GM12878 (cell line): ENCODE data around the gene ECM2.

ENCODE experiments used
- EGR1 ChIP-seq, 2 experiments: IDR thresholded peaks; 1 replicate in 1 of 2; 2 replicates in 1 of 2; pipeline ENCODE4 v1.6.1; 2011 to 2012; ENCODE audit warnings: low read depth in 2 of 2, low read length in 2 of 2, borderline replicate concordance in 1 of 2, mild to moderate bottlenecking in 1 of 2, moderate library complexity in 1 of 2
- EP300 ChIP-seq, 2 experiments: fragments of 150-350 bp in 1 of 2; IDR thresholded peaks; 2 replicates each; pipeline ENCODE4 v1.6.1; 2011 to 2012; ENCODE audit warnings: low read depth in 2 of 2, low read length in 2 of 2, borderline replicate concordance in 1 of 2, improper control_type of control experiment in 1 of 2, inconsistent platforms in 1 of 2; ENCODE audit not compliant: control insufficient read depth in 1 of 2
- EZH2 ChIP-seq: IDR thresholded peaks from 2 replicates; pipeline ENCODE4 v1.6.1; 2012; ENCODE audit warnings: low read depth, mild to moderate bottlenecking, control low read depth, inconsistent platforms, low read length, borderline replicate concordance; ENCODE audit not compliant: control insufficient read depth
- POU2F2 ChIP-seq: IDR thresholded peaks from 3 replicates; pipeline ENCODE4 v1.6.1; 2011; ENCODE audit warnings: low read depth, mild to moderate bottlenecking, low read length, borderline replicate concordance
- SIN3A ChIP-seq: IDR thresholded peaks from 2 replicates; pipeline ENCODE4 v1.6.1; 2012; ENCODE audit warnings: low read depth, low read length, improper control_type of control experiment
- ZNF24 ChIP-seq: fragments of 450-650 bp; IDR thresholded peaks from 2 replicates; pipeline ENCODE4 v1.6.1; 2017; ENCODE audit warnings: antibody characterized with exemption, mild to moderate bottlenecking
- TF ChIP-seq, protein P1 (sequence below): IDR thresholded peaks from 2 replicates; pipeline ENCODE4 v1.6.1; 2011; ENCODE audit warnings: low read depth, mild to moderate bottlenecking, low read length, moderate library complexity, borderline replicate concordance; ENCODE audit errors: extremely low read depth
- TF ChIP-seq, protein P2 (sequence below), 3 experiments: IDR thresholded peaks in 2 of 3; conservative IDR thresholded peaks in 1 of 3; 2 replicates each; pipeline ENCODE4 v1.5.1; 2011; ENCODE audit warnings: low read depth in 3 of 3, low read length in 3 of 3, mild to moderate bottlenecking in 3 of 3, control low read depth in 2 of 3, moderate library complexity in 2 of 3, inconsistent platforms in 1 of 3, mixed read lengths in 1 of 3; ENCODE audit not compliant: control insufficient read depth in 2 of 3, insufficient read depth in 1 of 3; ENCODE audit errors: extremely low read depth in 1 of 3

DNA sequence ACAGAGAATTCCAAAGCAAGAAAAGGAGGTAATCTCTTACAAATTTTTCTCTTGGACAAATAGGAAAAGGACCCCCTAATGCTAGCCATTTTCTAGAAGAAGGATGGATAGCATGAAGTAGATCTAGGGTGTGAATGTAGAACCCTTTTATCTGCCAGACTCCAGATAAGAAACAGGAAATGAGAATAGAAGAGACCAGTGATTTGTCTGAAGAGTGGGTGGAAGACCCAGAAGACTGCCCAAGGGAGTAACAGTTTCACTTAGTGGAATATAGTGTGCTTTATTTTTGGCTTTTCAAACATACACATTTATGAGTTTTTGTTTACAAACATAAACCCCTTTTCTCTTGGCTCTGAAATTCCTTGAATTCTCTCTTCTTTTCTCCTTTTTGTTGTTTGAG is 25.0 kb downstream of the ECM2 start:
- TF ChIP-seq POU2F2 (no peak), EP300 (IDR thresholded peaks at IDR 0.05; ENCODE audit: borderline replicate concordance in 1 of 2, control insufficient read depth in 1 of 2, low read depth in 2 of 2, low read length in 2 of 2) (no peak), ZNF24 (no peak), SIN3A (no peak), EZH2 (no peak), EGR1 (IDR thresholded peaks at IDR 0.05; ENCODE audit: borderline replicate concordance in 1 of 2, low read depth in 2 of 2, low read length in 2 of 2) (no peak)
- TF ChIP-seq, protein P1, sequence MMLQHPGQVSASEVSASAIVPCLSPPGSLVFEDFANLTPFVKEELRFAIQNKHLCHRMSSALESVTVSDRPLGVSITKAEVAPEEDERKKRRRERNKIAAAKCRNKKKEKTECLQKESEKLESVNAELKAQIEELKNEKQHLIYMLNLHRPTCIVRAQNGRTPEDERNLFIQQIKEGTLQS: no peak
- TF ChIP-seq, protein P2, sequence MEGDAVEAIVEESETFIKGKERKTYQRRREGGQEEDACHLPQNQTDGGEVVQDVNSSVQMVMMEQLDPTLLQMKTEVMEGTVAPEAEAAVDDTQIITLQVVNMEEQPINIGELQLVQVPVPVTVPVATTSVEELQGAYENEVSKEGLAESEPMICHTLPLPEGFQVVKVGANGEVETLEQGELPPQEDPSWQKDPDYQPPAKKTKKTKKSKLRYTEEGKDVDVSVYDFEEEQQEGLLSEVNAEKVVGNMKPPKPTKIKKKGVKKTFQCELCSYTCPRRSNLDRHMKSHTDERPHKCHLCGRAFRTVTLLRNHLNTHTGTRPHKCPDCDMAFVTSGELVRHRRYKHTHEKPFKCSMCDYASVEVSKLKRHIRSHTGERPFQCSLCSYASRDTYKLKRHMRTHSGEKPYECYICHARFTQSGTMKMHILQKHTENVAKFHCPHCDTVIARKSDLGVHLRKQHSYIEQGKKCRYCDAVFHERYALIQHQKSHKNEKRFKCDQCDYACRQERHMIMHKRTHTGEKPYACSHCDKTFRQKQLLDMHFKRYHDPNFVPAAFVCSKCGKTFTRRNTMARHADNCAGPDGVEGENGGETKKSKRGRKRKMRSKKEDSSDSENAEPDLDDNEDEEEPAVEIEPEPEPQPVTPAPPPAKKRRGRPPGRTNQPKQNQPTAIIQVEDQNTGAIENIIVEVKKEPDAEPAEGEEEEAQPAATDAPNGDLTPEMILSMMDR (IDR thresholded peaks at IDR 0.05 in 2 of 3, conservative IDR thresholded peaks at IDR 0.05 in 1 of 3; ENCODE audit: control insufficient read depth in 2 of 3, extremely low read depth in 1 of 3, insufficient read depth in 1 of 3, low read depth in 3 of 3, low read length in 3 of 3): no peak
